ENCODE measurements around the gene BRCA1.
"Not testable (repeated sequence)": the region's sequence is repeated elsewhere in the genome, so short reads cannot be mapped to it uniquely, and the experiment has no call there.

Gene BRCA1

DNA sequence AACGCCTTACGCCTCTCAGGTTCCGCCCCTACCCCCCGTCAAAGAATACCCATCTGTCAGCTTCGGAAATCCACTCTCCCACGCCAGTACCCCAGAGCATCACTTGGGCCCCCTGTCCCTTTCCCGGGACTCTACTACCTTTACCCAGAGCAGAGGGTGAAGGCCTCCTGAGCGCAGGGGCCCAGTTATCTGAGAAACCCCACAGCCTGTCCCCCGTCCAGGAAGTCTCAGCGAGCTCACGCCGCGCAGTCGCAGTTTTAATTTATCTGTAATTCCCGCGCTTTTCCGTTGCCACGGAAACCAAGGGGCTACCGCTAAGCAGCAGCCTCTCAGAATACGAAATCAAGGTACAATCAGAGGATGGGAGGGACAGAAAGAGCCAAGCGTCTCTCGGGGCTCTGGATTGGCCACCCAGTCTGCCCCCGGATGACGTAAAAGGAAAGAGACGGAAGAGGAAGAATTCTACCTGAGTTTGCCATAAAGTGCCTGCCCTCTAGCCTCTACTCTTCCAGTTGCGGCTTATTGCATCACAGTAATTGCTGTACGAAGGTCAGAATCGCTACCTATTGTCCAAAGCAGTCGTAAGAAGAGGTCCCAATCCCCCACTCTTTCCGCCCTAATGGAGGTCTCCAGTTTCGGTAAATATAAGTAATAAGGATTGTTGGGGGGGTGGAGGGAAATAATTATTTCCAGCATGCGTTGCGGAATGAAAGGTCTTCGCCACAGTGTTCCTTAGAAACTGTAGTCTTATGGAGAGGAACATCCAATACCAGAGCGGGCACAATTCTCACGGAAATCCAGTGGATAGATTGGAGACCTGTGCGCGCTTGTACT, at the start of gene BRCA1:
Gene BRCA1 (minus strand): TSS at position 232 of the 834 bp plus-strand sequence. CDS start 1,268 bp downstream, outside the sequence.
- peak; percentile 94 to 96 for DNase-seq

DNA sequence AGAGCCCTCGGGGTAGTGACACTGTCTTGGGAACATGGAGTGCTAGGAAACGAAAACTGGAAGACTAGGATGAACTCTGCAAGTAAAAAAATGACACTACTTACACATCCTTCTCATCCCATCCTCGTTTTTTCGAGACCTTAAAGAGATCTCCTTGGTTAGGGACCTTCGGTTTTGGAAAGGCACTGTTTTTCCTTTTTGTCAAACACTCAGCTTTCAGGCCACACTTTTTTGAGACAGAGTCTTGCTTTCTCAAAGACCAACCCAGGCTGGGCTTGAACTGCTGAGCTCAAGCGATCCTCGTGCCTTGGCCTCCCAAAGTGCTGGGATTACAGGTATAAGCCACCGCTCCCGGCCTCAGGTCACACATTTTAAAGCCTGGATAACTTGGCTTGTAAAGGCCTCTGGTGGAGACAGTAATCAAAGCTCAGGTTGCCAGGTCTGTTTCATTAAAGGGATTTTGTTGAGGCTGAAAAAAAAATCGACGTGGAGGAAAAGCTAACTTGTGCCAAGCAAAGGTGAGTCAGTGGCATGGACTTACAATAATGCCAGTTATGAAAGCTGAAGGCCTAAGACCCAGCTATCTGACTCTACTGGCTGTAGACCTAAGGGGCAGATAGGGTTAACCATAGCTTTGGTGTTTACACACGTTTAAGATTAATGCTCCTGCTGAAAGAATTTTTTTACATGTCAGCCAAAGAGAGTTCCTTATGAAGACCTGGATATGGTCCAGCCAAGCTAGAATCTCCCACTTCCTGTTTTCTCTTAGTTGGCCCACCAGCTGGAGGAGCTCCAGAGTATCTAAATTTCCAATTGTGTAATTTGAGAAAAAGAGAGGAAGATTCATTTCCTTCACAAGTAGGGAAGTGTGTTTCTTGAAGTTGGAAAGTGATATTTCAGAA, 46.7 kb upstream of the BRCA1 start:
- DNase-seq: peak; percentile 20 to 22

DNA sequence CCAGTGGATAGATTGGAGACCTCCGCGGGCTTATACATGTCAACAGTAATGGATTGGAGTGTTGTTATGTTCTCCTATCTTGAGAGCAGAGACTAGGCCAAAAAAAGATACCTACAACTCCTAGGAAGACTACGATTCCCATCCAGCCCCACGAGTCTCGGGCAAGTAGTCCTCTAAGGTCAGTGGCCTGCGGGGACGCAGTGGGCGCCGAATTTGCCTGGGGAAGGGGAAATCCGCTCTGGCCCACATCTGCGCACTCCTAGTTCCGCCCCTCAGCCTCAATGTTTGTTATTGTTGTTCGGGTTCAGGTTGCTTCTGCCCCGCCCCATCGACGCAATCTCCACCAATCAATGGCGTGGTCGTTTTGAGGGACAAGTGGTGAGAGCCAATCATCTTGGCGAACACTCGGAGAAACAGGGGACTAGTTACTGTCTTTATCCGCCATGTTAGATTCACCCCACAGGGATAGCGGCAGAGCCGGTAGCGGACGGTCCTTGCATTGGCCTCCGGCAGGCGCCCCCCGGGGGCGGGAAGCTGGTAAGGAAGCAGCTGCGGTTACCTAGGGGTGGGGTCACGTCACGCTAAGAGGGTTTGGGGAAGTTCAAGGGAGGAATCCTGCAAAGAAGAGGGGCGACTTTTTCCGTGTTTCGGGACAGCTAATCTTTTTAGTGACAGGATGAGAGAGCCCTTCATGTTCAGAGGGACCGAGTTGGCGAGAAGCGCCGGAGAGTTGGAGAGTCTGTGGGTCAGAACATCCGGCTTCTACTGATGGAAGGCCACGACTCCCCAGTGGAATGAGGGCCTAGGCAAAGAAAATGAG, 45.8 kb upstream of the BRCA1 start, which contains the start of gene NBR1:
Gene NBR1 (plus strand): TSS at position 449 of the 820 bp plus-strand sequence. CDS start 4,586 bp downstream, outside the sequence.
- DNase-seq: peak; percentile 94 to 97

DNA sequence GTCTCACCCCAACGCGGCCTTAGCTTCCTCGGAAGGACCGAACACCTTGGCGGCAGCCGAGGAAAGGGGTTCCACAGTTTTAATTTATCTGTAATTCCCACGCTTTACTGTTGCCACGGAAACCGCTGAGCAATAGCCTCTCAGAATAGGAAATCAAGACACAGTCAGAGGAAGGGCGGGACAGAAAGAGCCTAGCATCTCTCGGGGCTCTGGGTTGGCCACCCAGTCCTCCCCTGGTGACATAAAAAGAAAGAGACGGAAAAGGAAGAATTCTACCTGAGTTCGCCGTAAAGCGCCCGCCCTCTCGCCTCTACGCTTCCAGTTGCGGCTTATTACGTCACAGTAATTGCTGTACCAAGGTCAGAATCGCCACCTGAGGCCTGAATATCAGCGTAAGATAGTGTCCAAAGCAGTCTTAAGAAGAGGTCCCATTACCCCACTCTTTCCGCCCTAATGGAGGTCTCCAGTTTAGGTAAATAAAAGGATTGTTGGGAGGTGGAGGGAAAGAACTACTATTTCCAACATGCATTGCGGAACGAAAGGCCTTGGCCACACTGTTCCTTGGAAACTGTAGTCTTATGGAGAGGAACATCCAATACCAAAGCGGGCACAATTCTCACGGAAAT, 45.1 kb upstream of the BRCA1 start:
- peak; percentile 84 to 89 for DNase-seq

DNA sequence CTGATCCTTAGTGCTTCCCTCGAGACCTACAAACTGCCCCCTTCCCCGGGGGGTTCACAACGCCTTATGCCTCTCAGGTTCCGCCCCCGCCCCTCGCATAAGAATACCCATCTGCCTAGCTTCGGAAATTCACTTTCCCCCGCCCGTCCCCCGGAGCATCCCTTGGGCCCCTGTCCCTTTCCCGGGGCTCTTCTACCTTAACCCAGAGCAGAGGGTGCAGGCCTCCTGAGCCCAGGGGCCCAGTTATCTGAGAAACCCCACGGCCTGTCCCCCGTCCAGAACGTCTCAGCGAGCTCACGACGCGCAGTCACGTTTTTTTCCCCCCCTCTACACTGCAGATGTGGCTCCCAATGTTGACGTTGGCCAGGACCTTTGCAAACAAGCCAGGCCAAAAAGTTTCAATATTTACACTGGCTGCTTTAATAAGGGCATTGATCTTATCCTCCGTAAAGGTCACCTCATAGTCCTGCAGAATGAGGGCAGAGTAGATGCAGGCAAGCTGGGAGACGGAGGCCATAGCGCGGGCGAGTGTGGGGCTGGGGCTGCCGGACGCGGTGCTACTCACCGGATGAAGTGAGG, 44.5 kb upstream of the BRCA1 start:
- peak; percentile 19 to 32 for DNase-seq

DNA sequence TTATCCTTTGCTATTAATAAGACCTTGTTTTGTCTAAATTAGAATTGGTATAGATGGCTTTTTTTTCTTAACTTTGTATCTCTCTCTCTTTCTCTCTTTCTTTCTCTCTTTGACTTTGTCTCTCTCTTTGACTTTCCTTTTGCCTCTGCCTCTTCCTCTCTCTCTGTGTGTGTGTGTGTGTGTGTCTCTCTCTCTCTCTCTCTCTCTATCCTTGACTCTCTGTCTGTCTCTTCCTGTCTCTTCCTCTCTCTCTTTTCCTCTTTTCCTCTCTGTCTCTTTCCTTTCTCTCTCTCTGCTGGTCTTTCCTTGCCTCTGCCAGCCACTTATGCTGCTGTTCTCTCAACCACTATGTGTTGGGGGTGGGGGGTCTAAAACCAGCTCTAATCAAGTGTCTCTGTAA, 40.8 kb upstream of the BRCA1 start:
- not testable (repeated sequence) for DNase-seq

DNA sequence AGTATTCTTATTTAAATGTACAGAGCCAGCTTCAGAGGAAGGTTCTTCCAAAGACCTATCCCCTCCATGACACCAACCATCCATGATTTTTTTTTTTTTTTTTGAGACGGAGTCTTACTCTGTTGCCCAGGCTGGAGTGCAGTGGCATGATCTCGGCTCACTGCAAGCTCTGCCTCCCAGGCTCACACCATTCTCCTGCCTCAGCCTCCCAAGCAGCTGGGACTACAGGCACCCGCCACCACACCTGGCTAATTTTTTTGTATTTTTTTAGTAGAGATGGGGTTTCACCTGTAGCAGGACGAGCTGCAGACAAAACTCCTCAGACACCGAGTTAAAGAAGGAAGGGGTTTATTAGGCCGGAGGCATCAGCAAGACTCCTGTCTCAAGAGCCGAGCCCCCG, 34.8 kb upstream of the BRCA1 start:
- not testable (repeated sequence) for DNase-seq

DNA sequence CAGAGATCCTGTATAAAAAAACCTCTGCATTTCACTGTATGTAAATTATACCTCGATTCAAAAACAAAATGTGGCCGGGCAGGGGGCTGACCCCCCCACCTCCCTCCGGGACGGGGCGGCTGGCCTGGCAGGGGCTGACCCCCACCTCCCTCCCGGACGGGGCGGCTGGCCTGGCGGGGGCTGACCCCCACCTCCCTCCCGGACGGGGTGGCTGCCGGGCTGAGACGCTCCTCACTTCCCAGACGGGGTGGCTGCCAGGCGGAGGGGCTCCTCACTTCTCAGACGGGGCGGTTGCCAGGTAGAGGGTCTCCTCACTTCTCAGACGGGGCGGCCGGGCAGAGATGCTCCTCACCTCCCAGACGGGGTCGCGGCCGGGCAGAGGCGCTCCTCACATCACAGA, 34.1 kb upstream of the BRCA1 start:
- not testable (repeated sequence) for DNase-seq

DNA sequence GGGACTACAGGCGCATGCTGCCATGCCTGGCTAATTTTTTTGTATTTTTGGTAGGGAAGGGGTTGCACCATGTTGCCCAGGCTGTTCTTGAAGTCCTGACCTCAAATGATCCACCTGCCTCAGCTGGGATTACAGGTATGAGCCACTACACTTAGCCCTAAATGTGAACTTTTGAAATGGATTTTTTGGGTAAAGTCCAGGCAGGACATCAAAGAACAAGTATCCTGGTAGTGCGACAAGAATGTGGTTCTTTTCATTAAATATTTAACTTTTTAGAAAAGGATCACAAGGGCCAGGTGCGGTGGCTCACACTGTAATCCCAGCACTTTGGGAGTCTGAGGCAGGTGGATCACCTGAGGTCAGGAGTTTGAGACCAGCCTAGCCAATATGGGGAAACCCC, 30.5 kb upstream of the BRCA1 start:
- DNase-seq: no peak

DNA sequence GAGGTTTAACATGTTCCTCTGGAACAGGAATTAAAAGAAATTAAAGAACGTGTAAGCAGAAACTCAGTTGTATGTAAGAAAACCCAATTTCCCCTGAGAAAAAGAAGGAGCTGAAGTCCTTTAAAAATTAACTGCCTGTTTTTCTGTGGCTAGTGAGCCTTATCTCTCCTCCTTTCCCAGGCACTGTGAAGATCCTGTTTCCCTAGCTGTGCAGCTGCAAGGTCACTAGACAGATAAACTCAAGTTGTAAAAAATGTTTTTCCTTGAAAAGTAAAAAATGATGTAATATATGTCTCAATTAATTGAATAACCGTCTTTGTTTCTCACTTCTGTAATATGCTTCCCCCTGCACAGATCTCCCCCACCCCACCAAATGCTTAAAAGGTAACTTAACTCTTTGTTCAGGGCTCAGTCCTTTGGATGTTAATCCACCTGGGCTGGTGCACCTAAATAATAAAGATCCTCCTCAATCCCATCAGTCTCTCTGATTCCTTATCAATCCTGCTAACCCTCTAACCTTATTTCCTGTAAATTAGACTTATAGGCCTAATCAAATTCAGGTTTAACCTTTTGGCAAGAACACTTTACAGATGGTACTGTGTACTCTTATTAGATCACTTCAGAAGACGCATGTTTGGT, 28.2 kb upstream of the BRCA1 start:
- DNase-seq: not testable (repeated sequence)

DNA sequence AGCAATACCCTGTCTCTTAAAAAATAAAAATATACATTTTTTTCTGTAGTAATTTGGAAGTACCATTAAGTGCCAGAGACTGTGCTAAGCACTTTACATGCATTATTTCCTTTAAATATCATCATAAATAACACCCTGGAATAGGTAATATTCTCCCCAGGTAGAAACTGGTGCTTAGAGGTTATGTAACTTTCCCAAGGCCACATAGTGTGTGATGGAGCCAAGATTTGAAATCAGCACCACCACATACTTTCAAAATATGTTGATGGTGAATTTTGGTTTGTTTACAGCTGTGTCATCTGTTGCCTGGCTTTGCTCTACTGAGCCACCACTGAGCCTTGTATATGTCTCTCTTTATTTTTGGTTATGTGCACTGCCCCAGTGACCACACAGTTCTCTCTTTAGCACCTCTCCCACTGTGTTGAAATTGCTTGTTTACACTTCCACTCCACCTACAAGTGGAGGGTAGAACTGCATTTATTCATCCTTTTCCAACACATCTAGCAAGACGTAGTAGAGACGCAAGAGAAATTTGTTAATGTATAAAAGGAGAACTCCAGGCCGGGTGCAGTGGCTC, 26.8 kb upstream of the BRCA1 start:
- DNase-seq: no peak

DNA sequence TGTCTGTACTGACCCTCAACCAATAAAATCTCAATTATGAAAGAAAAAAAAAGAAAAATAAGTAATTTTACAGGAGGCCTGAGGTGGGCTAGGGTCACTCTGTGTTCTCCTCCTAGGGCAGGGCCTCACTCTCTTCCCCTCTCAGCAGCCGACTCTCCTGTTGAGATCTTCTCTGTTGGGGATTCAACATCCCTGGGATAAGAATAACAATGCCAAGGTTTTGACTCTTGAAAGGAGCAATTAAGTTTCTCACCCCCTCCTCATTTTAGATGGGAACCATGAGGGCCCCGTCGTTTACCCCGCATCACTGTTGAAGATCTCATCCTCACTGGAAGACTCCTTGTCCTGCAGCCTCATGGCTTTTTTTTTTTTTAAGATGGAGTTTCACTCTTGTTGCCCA, 21.5 kb upstream of the BRCA1 start:
- no peak for DNase-seq

DNA sequence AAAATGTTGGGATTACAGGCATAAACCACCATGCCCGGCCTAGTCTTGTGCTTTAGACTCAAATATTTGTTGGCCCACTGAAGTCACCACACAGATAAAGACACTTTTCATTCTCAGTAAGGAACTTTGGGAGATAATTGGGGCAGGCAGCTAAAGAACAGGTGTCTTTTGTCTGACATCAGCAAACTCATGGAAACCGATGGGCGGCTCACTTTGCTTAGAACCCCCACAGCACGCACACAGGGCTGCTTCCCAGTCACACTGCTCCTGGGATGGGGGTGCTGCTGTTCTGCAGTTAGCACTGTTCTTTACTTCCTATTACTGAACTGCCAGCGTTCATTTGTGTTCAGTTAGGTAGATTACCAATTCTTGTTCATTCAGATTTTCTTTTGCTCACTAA, 18.0 kb upstream of the BRCA1 start:
- no peak for DNase-seq

DNA sequence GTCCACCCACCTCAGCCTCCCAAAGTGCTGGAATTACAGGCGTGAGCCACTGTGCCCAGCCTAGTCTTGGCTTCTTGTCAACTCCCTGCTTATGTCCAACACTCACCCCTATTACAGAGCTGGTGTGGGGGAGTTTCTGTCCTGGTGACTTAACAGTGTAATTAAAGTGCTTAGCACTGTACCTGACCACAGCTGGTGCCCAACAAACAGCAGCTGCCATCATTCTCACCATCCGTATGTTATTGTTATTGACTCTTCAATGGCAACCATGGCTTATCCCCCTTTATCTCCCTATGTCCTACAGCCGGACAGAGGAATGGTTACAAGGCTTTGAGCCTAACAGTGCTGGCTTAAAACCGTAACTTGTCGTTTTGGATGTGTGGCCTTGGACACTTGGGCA, 17.0 kb upstream of the BRCA1 start:
- DNase-seq: no peak

DNA sequence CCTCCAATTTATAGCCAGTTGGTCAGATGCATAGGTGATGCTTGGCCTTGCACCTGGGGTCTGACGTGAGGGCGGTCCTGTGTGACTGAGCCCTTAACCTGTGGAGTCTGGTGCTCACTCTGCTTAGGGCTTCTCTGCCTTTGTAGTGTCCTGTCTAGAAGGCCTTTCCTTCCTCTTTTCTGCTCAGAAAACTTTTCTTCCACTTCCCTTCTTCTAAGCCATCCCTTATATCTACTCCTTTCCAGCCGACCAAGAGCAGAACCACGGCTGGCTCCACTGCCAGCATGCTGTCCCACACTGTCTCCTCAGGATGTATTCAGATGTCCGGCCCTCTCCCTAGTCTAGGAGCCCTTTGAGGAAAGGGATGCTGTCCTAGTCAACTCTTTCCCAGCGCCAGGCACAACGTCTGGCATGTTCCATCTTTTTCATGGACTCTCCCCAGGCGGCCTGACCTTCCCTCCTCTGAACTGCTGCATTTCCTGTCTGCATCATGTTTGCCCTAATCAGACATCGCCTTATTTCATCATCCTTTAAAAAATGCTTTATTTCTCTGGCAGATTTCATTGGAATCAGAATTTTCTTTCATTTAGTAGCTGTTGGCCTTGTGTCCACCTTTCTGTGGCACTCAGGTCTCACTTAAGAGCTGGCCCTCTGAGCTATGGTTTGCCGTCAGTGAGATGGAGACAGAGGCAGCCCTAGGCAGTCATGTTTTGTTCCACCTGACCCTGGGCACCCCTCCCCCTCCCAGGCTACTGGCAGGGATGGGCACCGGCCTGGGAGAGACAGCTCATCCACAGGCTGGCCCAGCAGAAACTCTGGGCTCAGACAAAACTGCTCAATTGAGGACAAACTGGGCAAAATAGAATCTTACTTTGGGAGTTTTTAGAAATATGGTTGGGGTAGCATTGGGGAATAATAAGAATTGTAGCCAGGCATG, 15.5 kb upstream of the BRCA1 start:
- DNase-seq: no peak

DNA sequence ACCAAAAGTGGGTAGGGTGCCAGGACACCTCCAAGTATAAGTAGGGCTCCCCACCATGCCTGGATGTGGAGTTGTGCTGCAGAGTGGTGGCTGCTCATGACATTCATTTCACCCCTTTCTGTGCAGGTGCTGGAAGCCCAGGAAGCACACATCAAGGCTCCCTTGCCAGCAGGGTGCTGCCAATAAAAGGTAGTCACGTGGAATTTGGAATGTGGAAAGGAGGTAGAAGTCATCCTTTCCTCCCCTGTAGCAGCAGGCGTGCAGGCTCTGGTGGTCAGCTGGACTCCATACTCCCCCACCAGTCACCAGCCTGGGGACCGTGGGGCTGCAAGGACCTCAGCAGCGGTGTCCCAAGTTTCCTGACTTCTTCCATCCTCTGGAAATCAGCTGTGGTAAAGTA, 13.4 kb upstream of the BRCA1 start:
- DNase-seq: not testable (repeated sequence)

DNA sequence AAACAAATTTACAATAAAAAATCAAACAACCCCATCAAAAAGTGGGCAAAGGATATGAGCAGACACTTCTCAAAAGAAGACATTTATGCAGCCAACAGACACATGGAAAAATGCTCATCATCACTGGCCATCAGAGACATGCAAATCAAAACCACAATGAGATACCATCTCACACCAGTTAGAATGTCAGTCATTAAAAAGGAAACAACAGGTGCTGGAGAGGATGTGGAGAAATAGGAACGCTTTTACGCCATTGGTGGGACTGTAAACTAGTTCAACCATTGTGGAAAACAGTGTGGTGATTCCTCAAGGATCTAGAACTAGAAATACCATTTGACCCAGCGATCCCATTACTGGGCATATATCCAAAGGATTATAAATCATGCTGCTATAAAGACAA, 11.4 kb upstream of the BRCA1 start:
- not testable (repeated sequence) for DNase-seq

DNA sequence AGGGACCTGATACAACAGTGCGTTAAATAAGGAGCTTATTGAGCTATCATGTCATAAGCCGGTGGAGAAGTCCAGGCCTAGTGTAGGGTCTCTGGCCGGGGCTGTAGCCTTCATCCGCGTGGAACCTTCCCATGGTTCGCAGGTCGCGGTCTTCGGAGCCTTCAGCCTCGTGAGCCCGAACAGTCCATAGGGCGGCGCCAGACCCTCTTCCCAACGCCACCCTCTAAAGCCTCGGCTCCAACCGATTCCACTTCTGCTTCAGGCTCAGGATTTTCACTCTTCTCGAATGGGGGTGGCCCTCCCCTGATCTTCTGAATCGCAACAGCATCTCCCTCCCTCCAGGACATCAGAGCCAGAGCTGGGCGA, 10.3 kb upstream of the BRCA1 start:
- no peak for DNase-seq

DNA sequence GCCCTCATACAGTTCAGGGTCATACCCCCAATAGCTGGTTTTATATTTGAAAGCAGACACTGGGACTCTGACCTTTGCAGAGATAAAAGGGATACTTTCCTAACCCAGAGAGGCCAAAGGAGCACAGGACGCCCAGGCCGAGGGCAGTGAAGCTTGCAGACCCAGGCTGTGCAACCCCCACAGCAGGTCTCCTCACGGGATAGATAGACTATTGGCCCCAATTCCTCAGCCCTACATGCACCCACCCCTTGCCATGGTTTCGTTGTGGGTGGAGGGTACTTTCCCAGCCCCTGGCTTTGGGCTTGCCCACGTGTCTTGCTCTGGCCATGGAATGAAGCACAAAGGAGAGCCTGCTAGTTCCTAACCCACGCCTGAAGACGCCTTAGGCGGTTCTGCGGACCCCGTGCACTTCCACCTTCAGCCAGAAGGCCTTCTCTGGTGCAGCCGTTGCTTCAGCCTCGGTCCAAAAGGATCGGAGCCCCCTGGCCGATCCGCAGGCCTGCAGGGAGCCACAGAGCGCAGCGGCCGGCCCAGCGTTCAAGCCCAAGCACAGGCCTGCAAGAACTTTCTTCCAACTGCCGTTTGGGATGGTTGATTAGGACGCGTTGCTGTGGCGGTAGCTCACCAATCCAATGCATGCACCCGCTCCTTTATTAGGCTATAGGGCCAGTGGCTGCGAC, 9.8 kb upstream of the BRCA1 start:
- no peak for DNase-seq
